ENCODE data around the gene REXO2. TPM values are rescaled to one million over a fixed set of nuclear protein-coding genes. Genes with fewer than 3 reads are reported as not detected.

The REXO2 gene
- total RNA-seq, 4 donors from 2014 or later = 24.5 to 150 (median 50.8) TPM

GRCh38 chr11:114442536-114442935 is 3.3 kb downstream of the REXO2 start:
- DNase-seq = no peak
- Histone ChIP-seq H3K4me1 (peaks cover 0 to 8% (median 0%) of the 10 kb centered on the region in 4 donors), H3K27ac (no peak overlapping the region), H3K4me3 (no peak overlapping the region), H3K9me3 (no peaks in the 10 kb centered on the region), H3K27me3 (no peaks in the 10 kb centered on the region), H3K36me3 (peaks cover 0 to 11% (median 0%) of the 10 kb centered on the region in 3 donors)
- no peak for TF ChIP-seq POLR2A (IDR thresholded peaks at IDR 0.05)
- no peak for TF ChIP-seq CTCF (IDR thresholded peaks at IDR 0.05)

GRCh38 chr11:114447444-114447843 is 8.2 kb downstream of the REXO2 start:
- no peak overlapping the region for H3K4me3 ChIP-seq
- DNase-seq = no peak
- no peaks in the 10 kb centered on the region for H3K9me3 ChIP-seq
- H3K27ac ChIP-seq = no peak overlapping the region
- H3K4me1 ChIP-seq = no peaks in the 10 kb centered on the region
- H3K36me3 ChIP-seq = peaks cover 0 to 34% (median 0%) of the 10 kb centered on the region in 3 donors
- H3K27me3 ChIP-seq = no peaks in the 10 kb centered on the region
- TF ChIP-seq CTCF (IDR thresholded peaks at IDR 0.05) = no peak
- no peak for TF ChIP-seq POLR2A (IDR thresholded peaks at IDR 0.05)

- no peaks in the 10 kb centered on the region for H3K4me1 ChIP-seq
- H3K9me3 ChIP-seq = no peaks in the 10 kb centered on the region
- peaks cover 0 to 34% (median 0%) of the 10 kb centered on the region in 3 donors for H3K36me3 ChIP-seq
- no peak overlapping the region for H3K4me3 ChIP-seq
- no peaks in the 10 kb centered on the region for H3K27me3 ChIP-seq
- TF ChIP-seq CTCF (IDR thresholded peaks at IDR 0.05) = no peak
- no peak for TF ChIP-seq POLR2A (IDR thresholded peaks at IDR 0.05)
- no peak overlapping the region for H3K27ac ChIP-seq
- no peak for DNase-seq
These were observed 8.6 kb downstream of the REXO2 start for GRCh38 chr11:114447892-114448291.

- no peak for TF ChIP-seq CTCF (IDR thresholded peaks at IDR 0.05)
- no peak for TF ChIP-seq POLR2A (IDR thresholded peaks at IDR 0.05)
- DNase-seq = no peak
- no peak overlapping the region for H3K4me3 ChIP-seq
- H3K4me1 ChIP-seq = no peaks in the 10 kb centered on the region
- peaks cover 0 to 34% (median 0%) of the 10 kb centered on the region in 3 donors for H3K36me3 ChIP-seq
- no peak overlapping the region for H3K27ac ChIP-seq
- no peaks in the 10 kb centered on the region for H3K9me3 ChIP-seq
- H3K27me3 ChIP-seq = no peaks in the 10 kb centered on the region
These were observed 9.6 kb downstream of the REXO2 start for GRCh38 chr11:114448749-114449482.

GRCh38 chr11:114449845-114450244 is 10.6 kb downstream of the REXO2 start:
- Histone ChIP-seq H3K9me3 (no peaks in the 10 kb centered on the region), H3K36me3 (peaks cover 0 to 30% (median 0%) of the 10 kb centered on the region in 3 donors), H3K27ac (no peak overlapping the region), H3K4me3 (no peak overlapping the region), H3K27me3 (no peaks in the 10 kb centered on the region), H3K4me1 (no peaks in the 10 kb centered on the region)
- TF ChIP-seq CTCF (IDR thresholded peaks at IDR 0.05) (no peak), POLR2A (IDR thresholded peaks at IDR 0.05) (no peak)
- no peak for DNase-seq

Measured in Peyer's patch (tissue), 4 donors.